Measurements from ENCODE around the gene MAPT.

- TF ChIP-seq CTCF (IDR thresholded peaks at IDR 0.05; ENCODE audit: low read length), result no peak
- TF ChIP-seq EZH2 (optimal IDR thresholded peaks at IDR 0.05; ENCODE audit: low read depth, low read length), result no peak
- TF ChIP-seq EZH2phosphoT487 (IDR thresholded peaks at IDR 0.05; ENCODE audit: low read length), result no peak
Observed at GRCh38 chr17:45941395-45941794, 47.0 kb downstream of the MAPT start.
